Smooth muscle cell (in vitro differentiated cells): ENCODE measurements around the gene ELL. TPM values are rescaled to one million over a fixed set of nuclear protein-coding genes. Genes with fewer than 3 reads are reported as not detected.

Experiments
- DNase-seq: peaks from one replicate; lab custom pipeline; 2025; ENCODE audit not compliant: unreplicated experiment; lab: John Stamatoyannopoulos, UW
- H2AFZ ChIP-seq: fragments of 200-600 bp; sonication (generic); 2 replicates; pipeline ENCODE4 v1.6.0; 2016; ENCODE audit warnings: antibody characterized with exemption, low read depth, mild to moderate bottlenecking
- H3F3A ChIP-seq: fragments of 200-600 bp; sonication (generic); 2 replicates; pipeline ENCODE4 v1.6.0; 2017; ENCODE audit warnings: antibody characterized with exemption, low read depth
- H3K27ac ChIP-seq: fragments of 200-600 bp; sonication (generic); 2 replicates; pipeline ENCODE4 v1.5.1; 2016; ENCODE audit warnings: low read depth, mild to moderate bottlenecking
- H3K27me3 ChIP-seq: fragments of 200-600 bp; sonication (generic); 2 replicates; pipeline ENCODE4 v1.6.1; 2016; ENCODE audit warnings: low read depth, mild to moderate bottlenecking
- H3K36me3 ChIP-seq: fragments of 200-600 bp; sonication (generic); 2 replicates; pipeline ENCODE4 v1.5.1; 2016; ENCODE audit warnings: low read depth
- H3K4me1 ChIP-seq: fragments of 200-600 bp; sonication (generic); 2 replicates; pipeline ENCODE4 v1.5.1; 2016; ENCODE audit warnings: low read depth
- H3K4me2 ChIP-seq: fragments of 200-600 bp; sonication (generic); 2 replicates; pipeline ENCODE4 v1.6.0; 2016; ENCODE audit warnings: mild to moderate bottlenecking
- H3K4me3 ChIP-seq: fragments of 200-600 bp; sonication (generic); 2 replicates; pipeline ENCODE4 v1.5.1; 2016; ENCODE audit warnings: mild to moderate bottlenecking
- H3K79me2 ChIP-seq: fragments of 200-600 bp; sonication (generic); 2 replicates; pipeline ENCODE4 v1.6.0; 2016; ENCODE audit warnings: low read depth, mild to moderate bottlenecking
- H3K9ac ChIP-seq: fragments of 200-600 bp; sonication (generic); 2 replicates; pipeline ENCODE4 v1.6.0; 2016; ENCODE audit warnings: low read depth
- H3K9me3 ChIP-seq: fragments of 200-600 bp; sonication (generic); replicated peaks from 2 replicates; pipeline ENCODE4 v1.5.1; 2016; ENCODE audit warnings: low read depth
- H4K20me1 ChIP-seq: fragments of 200-600 bp; sonication (generic); 2 replicates; pipeline ENCODE4 v1.6.0; 2016; ENCODE audit warnings: low read depth
- CTCF ChIP-seq: fragments of 200-600 bp; sonication (generic); IDR thresholded peaks from 2 replicates; pipeline ENCODE4 v1.5.1; 2017; ENCODE audit warnings: borderline replicate concordance, mild to moderate bottlenecking, antibody characterized with exemption; ENCODE audit not compliant: insufficient read depth, poor library complexity, severe bottlenecking
- WGBS: methylation state at CpG from one replicate; pipeline ENCODE4 v1.1.7; 2016; ENCODE audit warnings: low lambda C conversion rate; 5-methylcytosine and 5-hydroxymethylcytosine counted together
- polyA plus RNA-seq: library from polyadenylated mRNA; unstranded; fragments of >200 nt; fragmentation: Nextera tagmentation; extraction: Ambion mirVana; gene quantifications from 2 replicates; pipeline ENCODE4 v1.2.1, GENCODE V29; 2016
- total RNA-seq: library from RNA; depleted of rRNA; stranded (reverse); fragments of >200 nt; gene quantifications from 2 replicates; pipeline ENCODE4 v1.2.3, GENCODE V29; 2014

ELL gene
- total and polyA plus RNA-seq, 2 experiments from 2014 or later: 12.8 to 15.2 TPM

- no peak overlapping the region for H3K4me3 ChIP-seq
Observed at GRCh38 chr19:18423258-18424020, 98.4 kb downstream of the ELL start.

GRCh38 chr19:18422530-18423191 lies 99.2 kb downstream of the ELL start:
- H3K79me2 ChIP-seq: peaks cover 37% of the 10 kb centered on the region
- DNase-seq: no peak
- H4K20me1 ChIP-seq: peaks cover 74% of the 10 kb centered on the region
- H3K4me2 ChIP-seq: no peak overlapping the region
- H3F3A ChIP-seq: peaks cover 7% of the 10 kb centered on the region
- H3K36me3 ChIP-seq: no peaks in the 10 kb centered on the region
- H3K27ac ChIP-seq: no peak overlapping the region
- H3K4me1 ChIP-seq: peaks cover 22% of the 10 kb centered on the region
- H2AFZ ChIP-seq: no peak overlapping the region
- H3K4me3 ChIP-seq: no peak overlapping the region
- TF ChIP-seq CTCF: no peak
- 95% methylated on average over 14 of the region's 14 CpGs for WGBS
- H3K9me3 ChIP-seq: no peaks in the 10 kb centered on the region
- H3K27me3 ChIP-seq: no peaks in the 10 kb centered on the region
- no peak overlapping the region for H3K9ac ChIP-seq

More at GRCh38 chr19:18423258-18424020, 98.4 kb downstream of the ELL start:
- WGBS: 98% methylated on average over 21 of the region's 21 CpGs
- peaks cover 3% of the 10 kb centered on the region for H3F3A ChIP-seq
- H2AFZ ChIP-seq: no peak overlapping the region
- no peaks in the 10 kb centered on the region for H3K9me3 ChIP-seq
- peaks cover 74% of the 10 kb centered on the region for H4K20me1 ChIP-seq
- no peak for TF ChIP-seq CTCF
- H3K79me2 ChIP-seq: peaks cover 37% of the 10 kb centered on the region
- H3K27ac ChIP-seq: no peak overlapping the region
- no peak overlapping the region for H3K4me2 ChIP-seq
- peaks cover 20% of the 10 kb centered on the region for H3K4me1 ChIP-seq
- no peaks in the 10 kb centered on the region for H3K27me3 ChIP-seq
- H3K36me3 ChIP-seq: no peaks in the 10 kb centered on the region
- no peak for DNase-seq
- no peak overlapping the region for H3K9ac ChIP-seq

- TF ChIP-seq CTCF: no peak
- H3K4me1 ChIP-seq: peaks cover 25% of the 10 kb centered on the region
- H3K27me3 ChIP-seq: no peaks in the 10 kb centered on the region
- H3K4me3 ChIP-seq: no peak overlapping the region
- no peak overlapping the region for H3K4me2 ChIP-seq
- H2AFZ ChIP-seq: no peak overlapping the region
- no peak for DNase-seq
- no peak overlapping the region for H3K27ac ChIP-seq
- H3K9ac ChIP-seq: no peak overlapping the region
- 94% methylated on average over 12 of the region's 12 CpGs for WGBS
- H3K36me3 ChIP-seq: no peaks in the 10 kb centered on the region
- H3F3A ChIP-seq: peaks cover 7% of the 10 kb centered on the region
- H3K79me2 ChIP-seq: peaks cover 37% of the 10 kb centered on the region
- H3K9me3 ChIP-seq: no peaks in the 10 kb centered on the region
- H4K20me1 ChIP-seq: peaks cover 63% of the 10 kb centered on the region
Observed at GRCh38 chr19:18421371-18421959, 100.4 kb downstream of the ELL start.
